GM12801 (cell line): ENCODE measurements around the gene IRX4.

Source experiments
- TF ChIP-seq, protein P1 (sequence below): IDR thresholded peaks from one replicate; pipeline ENCODE4 v1.5.1; 2011; ENCODE audit warnings: control low read depth; ENCODE audit not compliant: insufficient read length; ENCODE audit errors: extremely low read depth

IRX4 gene

DNA sequence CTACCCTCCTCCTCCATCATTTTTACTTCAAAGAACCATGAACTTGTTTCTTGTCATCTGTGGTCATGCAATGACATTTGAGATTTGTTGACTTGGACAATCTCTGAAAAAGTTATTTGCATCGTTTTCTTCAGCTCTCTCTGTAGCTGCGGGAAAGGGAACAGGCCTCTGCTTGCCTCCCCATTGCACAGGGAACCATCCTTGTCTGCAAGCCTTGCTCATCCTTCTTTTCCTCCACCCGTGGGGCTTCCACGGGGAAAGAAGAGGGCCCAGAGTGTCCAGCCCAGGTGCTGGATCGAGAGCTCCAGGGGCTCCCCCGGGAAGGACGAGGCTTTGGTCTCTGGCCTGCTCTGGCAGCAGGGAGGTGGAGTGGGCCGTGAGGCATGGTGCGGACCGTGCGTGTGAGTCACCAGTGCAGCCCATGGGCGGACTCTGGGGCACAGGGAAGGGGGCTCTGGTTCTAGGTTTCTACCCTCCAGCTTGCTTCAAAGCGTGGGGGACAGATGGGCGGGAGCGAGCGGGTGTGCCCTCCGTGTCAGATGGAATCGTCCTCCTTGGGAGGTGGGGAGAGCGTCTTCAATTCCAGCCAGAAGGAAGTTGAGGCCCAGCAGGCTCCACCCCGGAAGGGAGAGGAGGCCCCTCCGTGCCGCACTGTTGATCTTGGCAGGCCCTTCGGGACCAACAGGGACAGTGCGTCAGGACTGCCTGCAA lies 6.0 kb upstream of the IRX4 start:
- TF ChIP-seq, protein P1, sequence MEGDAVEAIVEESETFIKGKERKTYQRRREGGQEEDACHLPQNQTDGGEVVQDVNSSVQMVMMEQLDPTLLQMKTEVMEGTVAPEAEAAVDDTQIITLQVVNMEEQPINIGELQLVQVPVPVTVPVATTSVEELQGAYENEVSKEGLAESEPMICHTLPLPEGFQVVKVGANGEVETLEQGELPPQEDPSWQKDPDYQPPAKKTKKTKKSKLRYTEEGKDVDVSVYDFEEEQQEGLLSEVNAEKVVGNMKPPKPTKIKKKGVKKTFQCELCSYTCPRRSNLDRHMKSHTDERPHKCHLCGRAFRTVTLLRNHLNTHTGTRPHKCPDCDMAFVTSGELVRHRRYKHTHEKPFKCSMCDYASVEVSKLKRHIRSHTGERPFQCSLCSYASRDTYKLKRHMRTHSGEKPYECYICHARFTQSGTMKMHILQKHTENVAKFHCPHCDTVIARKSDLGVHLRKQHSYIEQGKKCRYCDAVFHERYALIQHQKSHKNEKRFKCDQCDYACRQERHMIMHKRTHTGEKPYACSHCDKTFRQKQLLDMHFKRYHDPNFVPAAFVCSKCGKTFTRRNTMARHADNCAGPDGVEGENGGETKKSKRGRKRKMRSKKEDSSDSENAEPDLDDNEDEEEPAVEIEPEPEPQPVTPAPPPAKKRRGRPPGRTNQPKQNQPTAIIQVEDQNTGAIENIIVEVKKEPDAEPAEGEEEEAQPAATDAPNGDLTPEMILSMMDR, result no peak

GRCh38 chr5:1887588-1888360 lies 5.0 kb upstream of the IRX4 start:
- TF ChIP-seq, protein P1, result no peak

DNA sequence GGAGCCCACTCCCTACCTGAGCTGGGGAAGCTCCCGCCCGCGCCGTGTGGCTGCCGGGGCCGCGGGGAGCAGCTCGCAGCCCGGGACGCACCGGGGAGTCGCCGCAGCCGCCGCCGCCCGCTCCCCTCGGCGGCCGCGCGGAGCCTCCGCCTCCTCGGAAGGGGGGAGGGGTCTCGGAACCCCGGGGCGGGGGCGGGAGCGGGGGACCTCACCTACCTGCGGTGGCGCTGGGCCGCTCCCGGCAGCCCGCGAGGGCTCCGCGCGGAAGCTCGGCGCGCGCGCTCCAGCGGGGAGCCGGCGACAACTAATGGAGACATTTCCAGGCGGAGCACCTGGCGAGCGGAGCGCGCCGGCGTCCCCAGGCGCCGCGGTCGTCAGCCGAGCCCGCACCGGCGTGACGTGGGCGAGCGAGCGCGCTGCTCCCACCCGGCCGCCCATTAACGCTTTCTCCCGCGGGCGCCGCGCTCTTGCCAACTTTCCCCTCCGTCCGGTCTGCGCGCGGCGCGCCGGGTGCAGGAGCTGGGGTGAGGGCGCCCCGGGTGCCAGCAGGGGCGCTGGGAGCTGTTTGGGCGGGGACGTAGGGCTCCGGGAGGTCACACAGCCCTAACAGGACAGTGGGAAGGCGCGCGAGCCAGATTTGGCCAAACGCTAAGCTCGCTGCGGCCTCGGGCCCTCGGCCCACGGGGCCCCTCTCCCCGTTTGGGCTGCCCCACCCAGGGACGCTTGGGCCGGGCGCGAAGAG lies 4.3 kb upstream of the IRX4 start:
- TF ChIP-seq, protein P1, result no peak

DNA sequence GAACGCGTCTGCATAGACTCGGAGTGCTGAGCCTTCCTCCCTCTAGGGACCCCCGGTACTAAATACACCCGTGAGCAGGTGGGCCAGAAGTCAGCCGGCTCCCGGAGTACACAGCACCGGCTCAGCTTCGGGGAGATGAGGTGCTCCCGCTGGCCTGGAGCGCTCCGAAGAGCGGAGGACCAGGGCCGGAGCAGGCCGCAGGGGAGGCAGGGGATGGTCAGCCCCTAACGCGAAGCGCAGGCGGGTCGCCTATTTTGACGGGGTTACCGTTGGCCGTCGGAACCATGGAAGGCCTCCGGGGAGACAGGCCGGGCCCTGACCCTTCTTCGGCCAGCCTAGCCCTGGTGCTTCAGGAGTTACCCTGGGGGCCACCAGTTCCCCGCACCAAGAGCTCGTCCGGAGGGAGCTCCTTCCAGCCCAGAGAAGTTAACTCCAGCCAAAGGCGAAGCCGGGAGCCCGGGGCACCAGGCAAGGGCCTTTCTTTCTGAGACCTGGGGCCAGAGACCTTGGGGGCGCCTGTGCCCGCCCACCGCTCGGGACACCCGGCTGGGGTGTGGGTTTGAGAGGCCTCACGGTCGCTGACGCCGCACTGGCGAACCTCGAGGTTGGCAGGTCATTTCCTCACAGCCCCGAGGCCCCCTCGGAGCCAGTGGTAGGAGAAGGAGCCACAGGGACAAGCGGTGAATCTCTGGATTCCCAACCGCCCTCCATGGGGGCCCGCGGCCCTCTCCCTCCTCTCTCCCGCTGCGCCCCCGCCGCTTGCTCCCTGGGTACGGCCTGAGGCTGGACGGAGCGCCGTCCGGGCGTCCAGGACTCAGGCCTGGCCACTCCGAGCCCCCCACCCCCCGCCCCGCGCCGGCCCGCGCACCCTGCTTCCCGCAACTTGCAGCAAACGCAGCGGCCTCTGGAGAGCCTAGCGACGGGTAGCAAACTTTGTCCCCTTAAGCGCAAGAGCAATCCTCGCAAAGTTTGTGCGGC lies 3.4 kb upstream of the IRX4 start:
- TF ChIP-seq, protein P1, result no peak

DNA sequence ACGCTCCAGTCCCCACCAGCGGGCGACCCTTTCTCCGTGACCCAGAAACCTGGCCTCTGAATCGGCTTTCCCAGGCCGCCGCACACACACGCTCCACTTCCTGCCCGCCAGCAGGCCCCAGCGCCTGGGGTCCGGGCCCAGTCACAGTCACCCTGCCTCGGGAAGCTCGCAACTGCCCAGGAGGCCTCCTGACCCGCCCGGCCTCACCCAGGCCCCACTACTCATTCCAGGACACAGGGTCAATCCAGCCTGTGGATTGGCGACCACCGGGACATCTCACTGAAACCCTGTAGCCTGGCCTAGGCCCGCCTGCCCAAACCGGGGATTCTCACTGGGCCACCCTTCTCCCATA lies 2.7 kb upstream of the IRX4 start:
- TF ChIP-seq, protein P1, result no peak

GRCh38 chr5:1884678-1885403 lies 2.1 kb upstream of the IRX4 start:
- TF ChIP-seq, protein P1, result no peak
